Fibroblast of lung (primary cell): ENCODE data around the gene DLGAP1.

Experiments used
- CTCF ChIP-seq, 2 donors: IDR thresholded peaks in 1 of 2; conservative IDR thresholded peaks in 1 of 2; 1 replicate in 1 of 2; 2 replicates in 1 of 2; pipeline ENCODE4 v1.5.1; 2011 to 2012; ENCODE audit warnings: low read length in 2 of 2, control low read depth in 1 of 2, inconsistent platforms in 1 of 2, low read depth in 1 of 2, mild to moderate bottlenecking in 1 of 2
- EZH2 ChIP-seq: IDR thresholded peaks from 2 replicates; pipeline ENCODE4 v1.5.1; 2012; ENCODE audit warnings: low read length, control low read depth, mild to moderate bottlenecking; ENCODE audit errors: missing control alignments

GRCh38 chr18:3596324-3596636, 858.8 kb downstream of the DLGAP1 start:
- TF ChIP-seq EZH2: no peak
- no peak for TF ChIP-seq CTCF (conservative IDR thresholded peaks at IDR 0.05 in 1 of 2, IDR thresholded peaks at IDR 0.05 in 1 of 2; ENCODE audit: low read depth in 1 of 2, low read length in 2 of 2)
